Glomerular endothelial cell (primary cell): ENCODE results near the gene ACRBP. TPM values are rescaled to one million over a fixed set of nuclear protein-coding genes. Genes with fewer than 3 reads are reported as not detected.

ENCODE experiments used
- DNase-seq: peaks from one replicate; pipeline ENCODE4 v3.0.0-alpha.2; 2011; ENCODE audit warnings: low read depth, low spot score; ENCODE audit errors: extremely low read depth
- total RNA-seq: library from RNA; depleted of rRNA; stranded (reverse); fragments of >200 nt; gene quantifications from 2 replicates; pipeline ENCODE4 v1.2.3, GENCODE V29; 2015

ACRBP gene
- 0.58 TPM in 1 of 2 replicates, not detected in the other for total RNA-seq

GRCh38 chr12:6647083-6647604 lies at the start of gene ACRBP:
Gene ACRBP, minus strand, starts transcription at chr12:6647432. Its CDS starts 66 bp downstream, at chr12:6647366.
- no peak for DNase-seq

GRCh38 chr12:6695313-6696045 lies 48.2 kb upstream of the ACRBP start:
- DNase-seq = no peak

GRCh38 chr12:6694701-6695100 lies 47.5 kb upstream of the ACRBP start:
- no peak for DNase-seq

GRCh38 chr12:6693832-6694355 lies 46.7 kb upstream of the ACRBP start:
- no peak for DNase-seq

- DNase-seq = no peak
Observed at GRCh38 chr12:6692888-6693287, 45.7 kb upstream of the ACRBP start.

- no peak for DNase-seq
Observed at GRCh38 chr12:6691473-6691872, 44.2 kb upstream of the ACRBP start.

- DNase-seq = peak; percentile 92
Observed at GRCh38 chr12:6688999-6689882, 42.0 kb upstream of the ACRBP start, which contains the start of gene ZNF384. Gene ZNF384, minus strand, starts transcription at chr12:6689375. Its CDS starts 9,855 bp downstream, at chr12:6679520.

GRCh38 chr12:6688543-6688998 lies 41.3 kb upstream of the ACRBP start:
- no peak for DNase-seq

- DNase-seq = no peak
Observed at GRCh38 chr12:6685814-6686213, 38.6 kb upstream of the ACRBP start.

GRCh38 chr12:6684609-6685008 lies 37.4 kb upstream of the ACRBP start:
- no peak for DNase-seq

GRCh38 chr12:6676962-6677361 lies 29.7 kb upstream of the ACRBP start:
- no peak for DNase-seq

- no peak for DNase-seq
Observed at GRCh38 chr12:6672143-6672542, 24.9 kb upstream of the ACRBP start.

GRCh38 chr12:6667559-6668210 lies 20.5 kb upstream of the ACRBP start:
- no peak for DNase-seq

- no peak for DNase-seq
Observed at GRCh38 chr12:6666211-6666610, 19.0 kb upstream of the ACRBP start.

GRCh38 chr12:6664902-6665301 lies 17.7 kb upstream of the ACRBP start:
- no peak for DNase-seq

- peak; percentile 93 for DNase-seq
Observed at GRCh38 chr12:6662906-6663742, 15.9 kb upstream of the ACRBP start, which contains the start of gene ING4. Gene ING4, minus strand, starts transcription at chr12:6663119. Its CDS starts 18 bp downstream, at chr12:6663101.

GRCh38 chr12:6662602-6662905 lies 15.3 kb upstream of the ACRBP start:
- no peak for DNase-seq

- no peak for DNase-seq
Observed at GRCh38 chr12:6653987-6654386, 6.8 kb upstream of the ACRBP start.

- DNase-seq = no peak
Observed at GRCh38 chr12:6653342-6653741, 6.1 kb upstream of the ACRBP start.

- DNase-seq = no peak
Observed at GRCh38 chr12:6652391-6652790, 5.2 kb upstream of the ACRBP start.
